Measurements from ENCODE around the gene NCOA1. TPM values are rescaled to one million over a fixed set of nuclear protein-coding genes. Genes with fewer than 3 reads are reported as not detected.

The NCOA1 gene
- total RNA-seq, 3 donors from 2014 or later = 34.8 to 55.6 (median 43.6) TPM

DNA sequence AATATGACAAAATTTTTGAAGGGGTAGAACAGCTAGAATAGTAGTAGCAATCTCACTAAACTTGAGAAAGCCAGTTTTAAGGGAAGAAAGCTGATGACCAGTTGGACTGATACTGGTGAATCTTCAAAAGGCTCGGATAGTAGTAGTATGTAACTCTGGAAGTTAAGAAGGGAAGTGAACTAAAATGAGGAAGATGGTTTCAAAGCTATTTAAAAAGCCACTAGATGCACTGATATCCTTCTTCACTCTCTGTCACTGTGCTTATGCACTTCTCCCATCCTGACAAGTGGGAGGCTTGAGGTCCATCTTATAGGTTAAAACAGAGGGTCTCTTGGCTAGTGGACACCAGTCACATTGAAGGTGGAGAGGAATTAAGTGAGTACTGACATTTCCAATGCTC, 141.1 kb downstream of the NCOA1 start:
- Histone ChIP-seq H3K36me3 (ENCODE audit: low read depth) (no peaks in the 10 kb centered on the region), H3K4me3 (no peak overlapping the region), H3K9me3 (no peaks in the 10 kb centered on the region), H3K4me1 (ENCODE audit: low read depth) (no peaks in the 10 kb centered on the region)
- intact Hi-C loops (cut with DNase I, micrococcal nuclease) = no loop called here
- DNase-seq (no peak), ATAC-seq (no peak)
- TF ChIP-seq, protein P1, sequence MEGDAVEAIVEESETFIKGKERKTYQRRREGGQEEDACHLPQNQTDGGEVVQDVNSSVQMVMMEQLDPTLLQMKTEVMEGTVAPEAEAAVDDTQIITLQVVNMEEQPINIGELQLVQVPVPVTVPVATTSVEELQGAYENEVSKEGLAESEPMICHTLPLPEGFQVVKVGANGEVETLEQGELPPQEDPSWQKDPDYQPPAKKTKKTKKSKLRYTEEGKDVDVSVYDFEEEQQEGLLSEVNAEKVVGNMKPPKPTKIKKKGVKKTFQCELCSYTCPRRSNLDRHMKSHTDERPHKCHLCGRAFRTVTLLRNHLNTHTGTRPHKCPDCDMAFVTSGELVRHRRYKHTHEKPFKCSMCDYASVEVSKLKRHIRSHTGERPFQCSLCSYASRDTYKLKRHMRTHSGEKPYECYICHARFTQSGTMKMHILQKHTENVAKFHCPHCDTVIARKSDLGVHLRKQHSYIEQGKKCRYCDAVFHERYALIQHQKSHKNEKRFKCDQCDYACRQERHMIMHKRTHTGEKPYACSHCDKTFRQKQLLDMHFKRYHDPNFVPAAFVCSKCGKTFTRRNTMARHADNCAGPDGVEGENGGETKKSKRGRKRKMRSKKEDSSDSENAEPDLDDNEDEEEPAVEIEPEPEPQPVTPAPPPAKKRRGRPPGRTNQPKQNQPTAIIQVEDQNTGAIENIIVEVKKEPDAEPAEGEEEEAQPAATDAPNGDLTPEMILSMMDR (IDR thresholded peaks at IDR 0.05) = no peak

GRCh38 chr2:24635181-24635580, 144.1 kb downstream of the NCOA1 start:
- H3K36me3 ChIP-seq (ENCODE audit: low read depth) = no peaks in the 10 kb centered on the region
- intact Hi-C loops (cut with DNase I, micrococcal nuclease) = no loop called here
- H3K9me3 ChIP-seq = no peaks in the 10 kb centered on the region
- TF ChIP-seq, protein P1 (IDR thresholded peaks at IDR 0.05) = no peak
- DNase-seq (no peak), ATAC-seq (no peak)
- H3K4me1 ChIP-seq (ENCODE audit: low read depth) = no peaks in the 10 kb centered on the region
- H3K4me3 ChIP-seq = no peak overlapping the region

DNA sequence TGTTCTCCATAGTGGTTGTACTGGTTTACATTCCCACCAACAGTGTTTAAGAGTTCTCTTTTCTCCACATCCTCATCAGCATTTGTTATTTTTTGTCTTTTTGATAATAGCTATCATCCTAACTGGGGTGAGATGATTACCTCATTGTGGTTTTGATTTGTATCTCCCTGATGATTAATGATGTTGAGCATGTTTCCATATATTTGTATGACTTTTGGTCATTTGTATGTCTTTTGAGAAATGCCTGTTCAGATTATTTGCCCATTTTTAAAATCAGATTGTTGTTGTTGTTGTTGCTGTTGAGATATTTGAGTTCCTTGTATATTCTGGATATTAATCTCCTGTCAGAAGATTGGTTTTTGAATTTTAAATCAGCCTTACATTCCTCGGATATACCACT, 147.5 kb downstream of the NCOA1 start:
- no peaks in the 10 kb centered on the region for H3K4me1 ChIP-seq (ENCODE audit: low read depth)
- TF ChIP-seq, protein P1 (IDR thresholded peaks at IDR 0.05) = no peak
- H3K36me3 ChIP-seq (ENCODE audit: low read depth) = no peaks in the 10 kb centered on the region
- DNase-seq (no peak), ATAC-seq (no peak)
- intact Hi-C loops (cut with DNase I, micrococcal nuclease) = no loop called here
- H3K9me3 ChIP-seq = no peaks in the 10 kb centered on the region
- no peak overlapping the region for H3K4me3 ChIP-seq

- ATAC-seq (no peak), DNase-seq (no peak)
- intact Hi-C loops (cut with DNase I, micrococcal nuclease) = no loop called here
- Histone ChIP-seq H3K36me3 (ENCODE audit: low read depth) (no peaks in the 10 kb centered on the region), H3K4me1 (ENCODE audit: low read depth) (no peaks in the 10 kb centered on the region), H3K4me3 (no peak overlapping the region), H3K9me3 (no peaks in the 10 kb centered on the region)
- TF ChIP-seq, protein P1 (IDR thresholded peaks at IDR 0.05) = no peak
Measured at GRCh38 chr2:24642351-24642750, 151.3 kb downstream of the NCOA1 start.

DNA sequence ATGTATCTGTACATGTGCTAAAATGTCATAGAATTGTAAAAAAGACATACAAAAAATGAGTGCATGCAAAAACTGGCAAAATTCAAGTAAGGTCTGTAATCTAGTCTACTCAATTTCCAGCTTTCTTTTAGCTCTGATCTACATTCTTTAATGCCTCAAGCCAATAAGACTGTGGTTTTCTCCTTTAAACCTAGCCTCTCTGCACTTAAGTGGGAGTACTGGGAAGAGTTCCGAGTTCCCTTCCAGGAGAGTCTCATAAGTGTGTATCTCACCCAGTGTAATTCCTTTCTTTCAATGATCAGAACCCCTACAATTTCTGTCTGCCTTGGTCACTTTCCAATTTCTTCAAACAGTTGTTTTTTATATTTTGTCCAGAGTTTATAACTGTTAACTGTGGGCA, 152.0 kb downstream of the NCOA1 start:
- TF ChIP-seq, protein P1 (IDR thresholded peaks at IDR 0.05) = no peak
- no peak overlapping the region for H3K4me3 ChIP-seq
- intact Hi-C loops (cut with DNase I, micrococcal nuclease) = no loop called here
- H3K4me1 ChIP-seq (ENCODE audit: low read depth) = no peaks in the 10 kb centered on the region
- H3K36me3 ChIP-seq (ENCODE audit: low read depth) = no peaks in the 10 kb centered on the region
- DNase-seq = no peak
- H3K9me3 ChIP-seq = no peaks in the 10 kb centered on the region
- ATAC-seq = no peak

GRCh38 chr2:24644032-24644431, 153.0 kb downstream of the NCOA1 start:
- TF ChIP-seq, protein P1 (IDR thresholded peaks at IDR 0.05) = no peak
- H3K9me3 ChIP-seq = no peaks in the 10 kb centered on the region
- H3K4me1 ChIP-seq (ENCODE audit: low read depth) = no peaks in the 10 kb centered on the region
- H3K4me3 ChIP-seq = no peak overlapping the region
- DNase-seq = no peak
- H3K36me3 ChIP-seq (ENCODE audit: low read depth) = no peaks in the 10 kb centered on the region
- no peak for ATAC-seq
- intact Hi-C loops (cut with DNase I, micrococcal nuclease) = no loop called here
